Measurements from ENCODE around the gene IFNAR1. TPM values are rescaled to one million over a fixed set of nuclear protein-coding genes. Genes with fewer than 3 reads are reported as not detected.

IFNAR1 gene
- total RNA-seq, 1 experiment from 2014 or later: 20.5 TPM

GRCh38 chr21:33293811-33294216, 31.0 kb upstream of the IFNAR1 start:
- no peaks in the 10 kb centered on the region for H3K9me2 ChIP-seq (ENCODE audit: insufficient read depth)
- H3K27ac ChIP-seq (ENCODE audit: low read depth, low read length): no peak overlapping the region
- peaks cover 0 to under 1% of the 10 kb centered on the region in 2 experiments; a peak in 1 of 4 replicates for H3K4me1 ChIP-seq (ENCODE audit: control insufficient read depth in 1 of 2, insufficient read depth in 2 of 2, low read length in 2 of 2)
- no peak overlapping the region for H3K9ac ChIP-seq (ENCODE audit: low read length)
- H3K4me2 ChIP-seq (ENCODE audit: low read length): no peak overlapping the region
- no peak overlapping the region for H2AFZ ChIP-seq (ENCODE audit: low read depth, low read length, poor library complexity, severe bottlenecking)
- ATAC-seq (no peak), DNase-seq (ENCODE audit: low read depth, low spot score) (no peak)
- TF ChIP-seq CEBPB (IDR thresholded peaks at IDR 0.05; ENCODE audit: low read depth) (no peak), ZNF274 (IDR thresholded peaks at IDR 0.05; ENCODE audit: low read depth, low read length) (no peak), POLR2A (IDR thresholded peaks at IDR 0.05; ENCODE audit: borderline replicate concordance, extremely low read depth, insufficient read depth, insufficient read length) (no peak), EZH2 (IDR thresholded peaks at IDR 0.05) (no peak), ATF3 (IDR thresholded peaks at IDR 0.05) (no peak), SRF (IDR thresholded peaks at IDR 0.05; ENCODE audit: low read depth) (no peak), YY1 (IDR thresholded peaks at IDR 0.05; ENCODE audit: extremely low read depth, insufficient replicate concordance, low read depth, low read length) (no peak), ZFX (IDR thresholded peaks at IDR 0.05) (no peak), MAX (IDR thresholded peaks at IDR 0.05) (no peak), FOSL1 (IDR thresholded peaks at IDR 0.05; ENCODE audit: low read depth) (no peak), ELF1 (IDR thresholded peaks at IDR 0.05; ENCODE audit: borderline replicate concordance, low read depth) (no peak), EGR1 (IDR thresholded peaks at IDR 0.05; ENCODE audit: low read depth) (no peak), RAD21 (IDR thresholded peaks at IDR 0.05; ENCODE audit: low read depth) (no peak), CBX3 (IDR thresholded peaks at IDR 0.05; ENCODE audit: low read depth) (no peak), JUND (IDR thresholded peaks at IDR 0.05) (no peak)
- H3K9me3 ChIP-seq (ENCODE audit: control insufficient read depth in 1 of 2, insufficient read depth in 1 of 2, low read depth in 1 of 2, low read length in 2 of 2): no peaks in the 10 kb centered on the region
- POLR2A ChIA-PET: no interaction called here
- CTCF ChIA-PET: no interaction called here
- BruUV-seq (replicated peaks): no TSS peak
- no peak overlapping the region for H3K4me3 ChIP-seq (replicated peaks in 1 of 2; ENCODE audit: low read depth in 1 of 2, low read length in 2 of 2)
- RAD21 ChIA-PET (ENCODE audit: low non-redundant PET in 1 of 2, low total read pairs in 2 of 2, uncharacterized antibody in 2 of 2, unreplicated experiment in 2 of 2): no interaction called here
- H3K79me2 ChIP-seq (ENCODE audit: insufficient read depth, low read length): no peaks in the 10 kb centered on the region
- intact Hi-C loops (cut with micrococcal nuclease): no loop called here
- no peaks in the 10 kb centered on the region for H4K20me1 ChIP-seq (ENCODE audit: insufficient read depth)
- H3K27me3 ChIP-seq (ENCODE audit: insufficient read depth, low read length): no peaks in the 10 kb centered on the region
- no peaks in the 10 kb centered on the region for H3K36me3 ChIP-seq (ENCODE audit: control insufficient read depth in 1 of 2, insufficient read depth in 2 of 2, low read length in 2 of 2)
